Stimulated activated CD4-positive, alpha-beta T cell treated with anti-CD3 and anti-CD28 coated beads, Interleukin-4, amount 100 ng/mL, for 1 hour (primary cell): ENCODE results near the gene CXCL9.
"Not testable (repeated sequence)": the region's sequence is repeated elsewhere in the genome, so short reads cannot be mapped to it uniquely, and the experiment has no call there.

ENCODE experiments used
- DNase-seq: peaks from one replicate; pipeline ENCODE4 v3.0.0-alpha.2; 2020

The CXCL9 gene

DNA sequence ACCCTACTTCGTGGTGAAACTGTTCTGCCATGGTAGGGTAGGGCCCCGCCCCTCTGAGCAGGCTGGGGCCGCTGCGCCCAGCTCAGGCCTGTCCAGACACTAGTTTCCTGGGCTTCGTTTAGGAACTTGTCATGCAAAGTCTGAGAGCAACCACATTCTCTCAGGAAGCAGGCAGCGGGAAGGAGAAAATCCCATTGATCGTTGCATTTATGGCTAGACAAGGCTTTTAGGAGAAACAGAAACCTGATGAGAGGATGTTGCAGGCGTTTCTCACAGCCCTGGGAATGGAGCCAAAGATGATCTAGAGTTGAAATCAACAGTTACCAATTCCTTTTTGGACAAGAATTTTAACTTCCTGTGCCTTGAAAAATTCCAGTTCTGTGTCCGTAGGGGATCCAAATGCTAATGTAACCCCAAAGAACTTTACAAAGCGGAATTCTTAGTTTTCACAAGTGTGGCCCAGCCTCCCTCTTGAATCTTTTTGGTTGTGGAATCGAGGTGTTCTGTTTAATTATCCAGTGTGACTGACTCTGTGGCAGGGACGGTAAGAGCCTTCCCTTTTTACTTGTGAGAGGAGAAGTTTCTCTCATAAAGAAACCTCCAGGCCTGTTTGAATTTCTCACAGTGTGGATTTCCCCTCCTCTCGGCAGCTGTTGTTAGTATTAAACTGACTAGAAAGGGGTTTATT lies 4.5 kb upstream of the CXCL9 start:
- DNase-seq, result no peak

DNA sequence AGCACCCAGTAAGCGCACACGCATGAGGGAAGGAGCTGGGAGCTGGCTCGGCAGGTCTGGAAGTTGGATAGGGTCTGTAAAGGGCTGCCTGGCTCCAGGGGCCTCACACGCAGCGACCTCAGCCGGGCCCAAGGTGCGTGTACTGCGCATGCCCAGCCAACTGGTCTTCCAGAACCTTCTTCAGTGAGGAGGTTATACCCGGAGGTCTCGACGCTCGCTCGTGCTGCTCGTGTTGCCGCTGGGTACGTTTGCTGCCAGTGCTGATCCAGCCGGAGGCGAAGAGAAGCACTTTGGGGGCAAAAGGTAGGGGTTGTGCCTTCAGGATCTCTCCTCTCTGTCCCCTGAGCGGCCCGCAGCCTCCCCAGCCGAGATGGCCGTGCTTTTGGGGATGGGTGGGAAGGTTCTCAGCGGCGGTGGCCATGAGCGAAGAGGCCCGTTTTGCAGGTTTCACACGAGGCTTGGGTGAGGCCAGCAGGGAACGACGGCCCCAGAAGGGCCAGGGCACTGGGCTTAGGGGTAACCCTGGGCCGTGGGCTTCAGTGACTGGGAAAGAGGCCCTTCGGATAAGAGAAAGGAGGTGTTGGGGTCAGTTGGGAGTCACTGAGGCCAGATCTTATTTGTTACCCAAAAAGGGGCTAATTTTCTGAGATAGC lies 3.8 kb upstream of the CXCL9 start:
- DNase-seq, result no peak

GRCh38 chr4:76010576-76010975 lies 3.3 kb upstream of the CXCL9 start:
- no peak for DNase-seq

- DNase-seq, result no peak
Measured at GRCh38 chr4:76009311-76009710, 2.0 kb upstream of the CXCL9 start.

- DNase-seq, result no peak
Measured at GRCh38 chr4:76003620-76004019, 3.7 kb downstream of the CXCL9 start.

DNA sequence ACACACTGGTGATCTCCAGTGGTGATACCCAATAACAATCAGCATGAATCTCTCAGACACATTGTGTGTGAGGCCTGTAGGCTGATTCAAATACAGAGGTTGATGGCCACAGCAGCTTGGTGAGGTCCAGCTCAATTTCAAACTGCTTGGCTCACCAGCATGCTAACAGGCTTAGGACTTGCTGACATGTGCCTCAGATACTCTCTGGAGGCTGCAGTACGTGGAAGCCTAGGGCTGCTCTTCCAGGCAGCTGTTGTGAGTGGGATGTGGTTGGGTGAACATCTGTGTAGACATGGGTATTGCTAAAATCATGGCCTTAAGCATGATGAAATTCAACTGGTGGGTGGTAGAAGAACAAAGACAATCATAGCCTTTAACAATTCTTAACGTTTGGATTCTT lies 4.3 kb downstream of the CXCL9 start:
- no peak for DNase-seq

DNA sequence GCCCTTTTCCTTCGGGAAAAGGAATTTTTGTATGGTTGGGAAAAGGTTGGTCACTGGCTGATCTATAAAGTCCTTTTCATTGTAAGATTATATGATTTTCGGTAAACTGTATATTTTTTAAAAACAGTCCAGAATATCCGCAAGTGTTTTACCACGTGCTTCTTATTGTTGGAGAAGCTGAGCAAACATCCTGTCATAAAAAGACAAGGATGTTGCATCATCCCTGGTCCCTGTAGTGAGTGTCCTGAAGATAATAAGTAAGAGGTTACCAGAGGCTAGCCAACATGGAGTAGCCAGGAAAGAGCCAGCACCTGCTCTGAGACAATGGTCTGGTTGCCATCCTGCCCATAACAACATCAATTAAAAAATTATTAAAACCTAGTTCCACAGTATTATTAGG lies 5.1 kb downstream of the CXCL9 start:
- no peak for DNase-seq

- no peak for DNase-seq
Measured at GRCh38 chr4:76001700-76002099, 5.6 kb downstream of the CXCL9 start.

GRCh38 chr4:76000279-76000678 lies 7.0 kb downstream of the CXCL9 start:
- no peak for DNase-seq

DNA sequence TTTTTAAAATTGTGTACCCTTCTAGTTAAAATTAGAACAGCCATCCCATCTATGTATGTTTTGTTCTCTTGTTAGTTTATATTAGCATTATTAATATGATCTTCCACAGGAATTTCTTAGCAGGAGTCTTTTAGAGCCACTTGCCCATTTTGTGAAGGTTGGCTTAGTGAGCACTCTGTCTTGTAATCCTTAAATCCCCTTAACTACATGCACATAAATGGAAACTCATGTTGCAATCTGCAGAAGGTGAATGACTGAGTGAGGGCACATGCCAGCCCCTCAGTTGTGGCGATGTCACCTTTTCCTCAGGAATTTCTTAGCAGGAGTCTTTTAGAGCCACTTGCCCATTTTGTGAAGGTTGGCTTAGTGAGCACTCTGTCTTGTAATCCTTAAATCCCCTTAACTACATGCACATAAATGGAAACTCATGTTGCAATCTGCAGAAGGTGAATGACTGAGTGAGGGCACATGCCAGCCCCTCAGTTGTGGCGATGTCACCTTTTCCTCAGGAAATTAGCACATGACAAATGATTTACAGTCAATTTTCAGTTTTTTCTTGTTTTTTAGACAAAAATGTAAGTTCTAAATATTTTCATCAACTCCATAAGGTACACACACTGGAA lies 8.7 kb downstream of the CXCL9 start:
- DNase-seq, result not testable (repeated sequence)

DNA sequence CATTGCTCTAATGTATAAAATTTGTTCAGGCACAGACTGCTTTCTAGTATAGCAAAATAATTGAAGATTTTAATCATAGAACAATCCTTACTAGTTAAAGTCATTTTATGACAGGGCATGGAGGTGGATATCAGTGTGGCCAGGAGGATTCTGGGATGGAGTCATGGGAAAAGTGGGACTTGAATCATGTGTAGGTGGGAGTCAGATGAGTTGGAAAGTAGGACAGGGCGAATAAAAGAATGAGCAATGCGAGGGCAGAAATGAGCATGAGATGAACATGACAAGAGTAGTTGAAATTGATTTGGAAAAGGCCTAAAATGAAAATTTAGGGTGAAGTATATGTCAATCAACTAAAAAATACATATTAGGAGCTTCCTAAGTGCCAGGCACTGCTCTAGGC lies 9.4 kb downstream of the CXCL9 start:
- DNase-seq, result no peak

DNA sequence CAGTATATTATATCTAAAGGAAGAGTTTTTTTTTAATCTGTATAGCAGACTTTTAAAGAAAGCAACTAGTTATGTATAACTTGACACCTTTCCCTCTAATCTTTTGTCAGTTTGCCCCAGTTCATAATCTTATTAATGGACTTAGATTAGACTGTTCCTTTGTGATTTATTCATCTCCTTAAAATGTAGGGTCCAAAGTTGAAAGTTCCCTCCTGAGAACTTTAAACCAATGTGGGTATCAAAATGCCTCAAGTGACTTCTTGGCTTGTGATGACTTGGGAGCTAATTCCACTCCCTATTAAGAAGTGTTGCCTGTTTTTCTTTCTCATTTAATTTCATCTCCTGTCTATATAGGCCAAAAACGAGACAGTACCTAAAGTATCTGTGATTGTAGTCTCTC lies 10.2 kb downstream of the CXCL9 start:
- no peak for DNase-seq

DNA sequence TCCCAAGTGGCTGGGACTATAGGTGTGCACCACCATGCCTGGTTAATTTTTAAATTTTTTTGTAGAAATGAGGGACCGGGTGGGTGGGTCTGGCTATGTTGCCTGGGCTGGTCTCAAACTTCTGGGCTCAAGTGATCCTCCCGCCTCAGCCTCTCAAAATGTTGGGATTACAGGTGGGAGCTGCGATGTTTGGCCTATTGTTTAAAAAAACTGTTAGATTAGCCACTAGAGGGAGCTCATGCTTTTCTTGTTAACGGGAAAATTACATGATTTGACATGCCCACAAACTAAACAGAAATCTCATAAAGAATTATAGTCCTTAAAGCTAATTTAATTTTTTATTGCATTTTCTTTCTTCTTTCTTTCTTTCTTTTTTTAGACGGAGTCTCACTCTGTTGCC lies 11.6 kb downstream of the CXCL9 start:
- no peak for DNase-seq

- no peak for DNase-seq
Measured at GRCh38 chr4:75992462-75992861, 14.8 kb downstream of the CXCL9 start.

GRCh38 chr4:75989846-75990528 lies 17.3 kb downstream of the CXCL9 start:
- DNase-seq, result no peak

DNA sequence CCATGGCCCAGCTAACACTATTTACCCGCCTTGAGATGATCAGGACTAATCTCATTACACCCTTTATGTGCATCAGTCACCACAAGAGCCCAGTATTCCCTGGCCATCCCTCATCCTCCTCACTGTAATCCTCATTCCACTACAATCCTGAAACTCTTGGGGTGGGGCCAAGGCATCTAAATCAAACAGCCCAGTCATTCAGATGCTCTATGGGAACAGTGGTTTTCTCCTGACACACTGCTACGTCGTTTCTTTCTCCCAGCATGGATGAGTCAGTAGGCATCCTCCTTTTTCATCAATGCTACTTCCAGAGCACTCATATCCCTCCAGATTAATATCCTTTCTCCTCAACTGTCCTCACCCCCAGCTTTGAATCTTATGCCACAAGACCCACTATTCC lies 22.2 kb downstream of the CXCL9 start:
- no peak for DNase-seq

- no peak for DNase-seq
Measured at GRCh38 chr4:75980576-75980975, 26.7 kb downstream of the CXCL9 start.

DNA sequence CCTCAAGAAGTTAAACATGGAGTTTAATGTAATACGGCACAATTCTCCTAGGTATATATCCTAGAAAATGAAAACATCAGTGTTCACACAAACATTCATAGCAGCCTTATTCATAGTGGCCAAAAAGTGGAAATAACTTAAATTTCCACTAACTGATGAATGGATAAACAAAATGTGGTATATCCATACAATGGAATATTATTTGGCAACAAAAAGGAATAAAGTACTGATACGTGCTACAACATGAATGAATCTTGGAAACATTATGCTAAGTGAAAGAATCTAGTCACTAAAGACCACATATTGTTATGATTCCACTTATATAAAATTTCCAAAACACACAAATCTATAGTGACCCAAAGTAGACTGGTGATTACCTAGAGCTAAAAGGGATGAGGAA lies 31.1 kb downstream of the CXCL9 start:
- DNase-seq, result no peak

DNA sequence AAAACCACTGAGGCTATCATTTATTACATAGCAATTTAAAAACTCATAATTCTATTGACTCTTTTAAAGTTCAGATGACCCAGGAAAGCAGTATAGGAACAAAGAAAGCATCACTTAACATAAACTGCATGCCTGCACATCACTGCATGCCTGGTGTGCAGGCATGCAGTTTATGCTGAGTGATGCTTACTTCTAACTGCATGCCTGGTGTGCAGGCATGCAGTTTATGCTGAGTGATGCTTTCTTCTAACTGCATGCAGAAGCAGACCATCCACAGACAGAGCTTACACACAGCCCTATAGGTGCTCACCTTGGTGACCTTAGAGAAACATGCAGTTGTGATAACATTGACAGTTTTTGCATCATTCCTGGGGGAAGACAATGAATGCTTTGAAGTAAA lies 33.5 kb downstream of the CXCL9 start:
- DNase-seq, result no peak

DNA sequence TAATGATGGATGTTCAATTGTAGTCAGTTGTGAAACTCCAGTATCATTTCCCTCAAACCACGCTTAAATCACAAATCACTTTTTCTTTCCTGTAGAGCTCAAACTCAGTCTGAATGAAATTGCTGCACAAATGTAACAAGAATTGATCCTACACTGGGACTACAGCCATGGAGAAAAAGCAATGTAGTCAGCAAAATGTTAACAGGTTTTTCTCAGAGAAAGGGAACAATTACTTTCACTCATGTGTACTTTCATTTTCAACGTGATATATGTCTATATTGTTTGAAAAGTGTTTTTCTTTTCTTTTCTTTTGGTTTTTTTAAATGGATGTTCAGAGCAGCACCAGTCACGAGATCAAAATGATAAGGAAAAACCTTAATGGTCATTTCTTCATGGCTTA lies 39.2 kb downstream of the CXCL9 start:
- no peak for DNase-seq

DNA sequence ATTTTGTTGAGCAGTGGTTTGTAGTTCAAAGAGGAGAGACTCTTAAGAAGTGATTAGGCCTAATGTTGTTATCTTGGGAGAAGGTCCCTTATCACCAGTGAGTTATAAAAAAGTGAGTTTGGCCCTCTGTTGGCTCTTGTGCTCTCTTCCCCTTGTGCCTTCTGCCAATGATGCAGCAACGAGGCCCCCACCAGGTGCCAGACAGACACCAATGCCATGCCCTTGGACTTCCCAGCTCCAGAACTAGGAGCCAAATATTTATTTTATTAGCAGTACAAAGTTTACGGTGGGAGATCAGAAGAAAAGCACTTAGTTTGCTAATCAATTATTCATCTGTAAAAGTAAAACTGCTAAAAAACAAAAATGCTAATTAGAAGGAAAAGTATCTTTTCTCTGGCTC lies 43.8 kb downstream of the CXCL9 start:
- DNase-seq, result no peak

- not testable (repeated sequence) for DNase-seq
Measured at GRCh38 chr4:75962072-75962471, 45.2 kb downstream of the CXCL9 start.

DNA sequence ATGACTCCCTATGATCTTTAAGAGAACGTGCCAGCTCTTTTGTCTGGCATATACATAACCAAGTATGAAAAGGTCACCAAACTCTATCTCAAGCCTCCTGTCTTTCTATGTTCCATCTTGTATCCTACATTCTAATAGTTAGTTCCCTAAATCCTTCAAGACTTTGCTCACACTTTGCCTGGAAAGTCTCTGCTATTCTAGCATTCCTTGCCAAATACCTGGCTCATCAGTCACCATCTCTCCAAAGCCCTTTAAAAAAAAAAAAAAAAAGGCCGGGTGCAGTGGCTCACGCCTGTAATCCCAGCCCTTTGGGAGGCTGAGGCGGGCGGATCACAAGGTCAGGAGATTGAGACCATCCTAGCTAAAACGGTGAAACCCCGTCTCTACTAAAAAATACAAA lies 48.8 kb downstream of the CXCL9 start:
- not testable (repeated sequence) for DNase-seq

DNA sequence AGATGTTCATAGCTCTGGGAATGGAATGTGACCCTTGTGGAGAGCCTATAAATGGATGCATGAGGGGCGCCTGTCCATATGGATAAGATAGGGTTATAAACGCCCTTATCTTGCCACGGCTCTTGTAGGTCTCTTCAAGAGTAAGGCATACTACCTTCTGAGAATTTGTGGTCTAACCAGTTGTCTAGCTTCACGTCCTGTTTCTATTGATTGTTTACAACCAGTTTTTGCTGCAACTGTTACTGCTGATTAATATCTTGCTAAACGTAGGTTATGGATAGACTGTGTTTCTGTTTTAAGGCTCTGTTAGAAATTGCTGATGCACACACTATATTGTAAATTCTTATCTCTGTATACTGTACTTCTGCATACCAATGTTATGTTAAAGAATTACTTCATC lies 52.5 kb downstream of the CXCL9 start:
- not testable (repeated sequence) for DNase-seq
